Measurements from ENCODE around the gene SLC29A2.
A peak's percentile ranks its signal among the peaks of the same experiment; 100 is the strongest.

The SLC29A2 gene

GRCh38 chr11:66365166-66365565 lies 6.4 kb downstream of the SLC29A2 start:
- Histone ChIP-seq H2AFZ (ENCODE audit: low read length) (no peak overlapping the region), H3K4me1 (ENCODE audit: low read length) (no peaks in the 10 kb centered on the region), H3K27me3 (replicated peaks; ENCODE audit: insufficient read depth, low read length) (peaks cover 78% of the 10 kb centered on the region), H4K20me1 (ENCODE audit: insufficient read depth, low read length) (no peaks in the 10 kb centered on the region), H3F3A (ENCODE audit: insufficient read depth, low read length) (no peaks in the 10 kb centered on the region), H3K9me2 (replicated peaks; ENCODE audit: insufficient read depth, low read length) (no peaks in the 10 kb centered on the region), H3K9me3 (replicated peaks; ENCODE audit: insufficient read depth, low read length) (no peaks in the 10 kb centered on the region), H3K79me2 (ENCODE audit: low read length) (no peaks in the 10 kb centered on the region), H3K27ac (ENCODE audit: low read length) (no peak overlapping the region), H3K36me3 (replicated peaks; ENCODE audit: insufficient read depth, low read length) (no peaks in the 10 kb centered on the region), H3K4me2 (ENCODE audit: low read depth, low read length) (no peak overlapping the region), H3K9ac (ENCODE audit: low read length) (no peak overlapping the region), H3K4me3 (ENCODE audit: low read length) (no peak overlapping the region)
- TF ChIP-seq EZH2 (optimal IDR thresholded peaks at IDR 0.05; ENCODE audit: low read depth, low read length) (no peak), EZH2phosphoT487 (IDR thresholded peaks at IDR 0.05; ENCODE audit: low read length) (no peak), CTCF (IDR thresholded peaks at IDR 0.05; ENCODE audit: low read length) (no peak)
- DNase-seq: no peak

GRCh38 chr11:66363805-66364535 lies 7.6 kb downstream of the SLC29A2 start:
- Histone ChIP-seq H3K36me3 (replicated peaks; ENCODE audit: insufficient read depth, low read length) (no peaks in the 10 kb centered on the region), H3K4me2 (ENCODE audit: low read depth, low read length) (no peak overlapping the region)

GRCh38 chr11:66363187-66363601 lies 8.4 kb downstream of the SLC29A2 start:
- H3K4me3 ChIP-seq (ENCODE audit: low read length): no peak overlapping the region
- no peak overlapping the region for H3K4me2 ChIP-seq (ENCODE audit: low read depth, low read length)
- no peaks in the 10 kb centered on the region for H3K9me3 ChIP-seq (replicated peaks; ENCODE audit: insufficient read depth, low read length)
- H4K20me1 ChIP-seq (ENCODE audit: insufficient read depth, low read length): no peaks in the 10 kb centered on the region
- H3K27ac ChIP-seq (ENCODE audit: low read length): no peak overlapping the region
- no peak overlapping the region for H2AFZ ChIP-seq (ENCODE audit: low read length)
- no peaks in the 10 kb centered on the region for H3K79me2 ChIP-seq (ENCODE audit: low read length)
- no peaks in the 10 kb centered on the region for H3K9me2 ChIP-seq (replicated peaks; ENCODE audit: insufficient read depth, low read length)
- TF ChIP-seq CTCF (IDR thresholded peaks at IDR 0.05; ENCODE audit: low read length) (no peak), EZH2phosphoT487 (IDR thresholded peaks at IDR 0.05; ENCODE audit: low read length) (no peak), EZH2 (optimal IDR thresholded peaks at IDR 0.05; ENCODE audit: low read depth, low read length) (no peak)
- no peaks in the 10 kb centered on the region for H3K4me1 ChIP-seq (ENCODE audit: low read length)
- no peaks in the 10 kb centered on the region for H3K36me3 ChIP-seq (replicated peaks; ENCODE audit: insufficient read depth, low read length)
- no peak for DNase-seq
- H3K27me3 ChIP-seq (replicated peaks; ENCODE audit: insufficient read depth, low read length): peaks cover 73% of the 10 kb centered on the region
- no peaks in the 10 kb centered on the region for H3F3A ChIP-seq (ENCODE audit: insufficient read depth, low read length)
- no peak overlapping the region for H3K9ac ChIP-seq (ENCODE audit: low read length)

More at GRCh38 chr11:66363805-66364535, 7.6 kb downstream of the SLC29A2 start:
- Histone ChIP-seq H3K9me2 (replicated peaks; ENCODE audit: insufficient read depth, low read length) (no peaks in the 10 kb centered on the region), H4K20me1 (ENCODE audit: insufficient read depth, low read length) (no peaks in the 10 kb centered on the region), H3K9ac (ENCODE audit: low read length) (no peak overlapping the region), H3K79me2 (ENCODE audit: low read length) (no peaks in the 10 kb centered on the region), H3K27ac (ENCODE audit: low read length) (no peak overlapping the region), H3K4me1 (ENCODE audit: low read length) (no peaks in the 10 kb centered on the region), H3K27me3 (replicated peaks; ENCODE audit: insufficient read depth, low read length) (peaks cover 74% of the 10 kb centered on the region), H3K4me3 (ENCODE audit: low read length) (no peak overlapping the region), H3K9me3 (replicated peaks; ENCODE audit: insufficient read depth, low read length) (no peaks in the 10 kb centered on the region), H2AFZ (ENCODE audit: low read length) (no peak overlapping the region), H3F3A (ENCODE audit: insufficient read depth, low read length) (no peaks in the 10 kb centered on the region)
- peak; percentile 19 for DNase-seq
- TF ChIP-seq EZH2 (optimal IDR thresholded peaks at IDR 0.05; ENCODE audit: low read depth, low read length): no peak
- TF ChIP-seq EZH2phosphoT487 (IDR thresholded peaks at IDR 0.05; ENCODE audit: low read length): no peak
- TF ChIP-seq CTCF (IDR thresholded peaks at IDR 0.05; ENCODE audit: low read length): peak; percentile 63
